ENCODE results near the gene GSE1.

The GSE1 gene

GRCh38 chr16:85575920-85576319, 37.2 kb upstream of the GSE1 start:
- FAIRE-seq (no peak), DNase-seq (ENCODE audit: insufficient read length) (no peak)
- no peak for TF ChIP-seq TAF1 (IDR thresholded peaks at IDR 0.05; ENCODE audit: borderline replicate concordance, low read depth, low read length)
- no peak for TF ChIP-seq POLR2AphosphoS5 (IDR thresholded peaks at IDR 0.05; ENCODE audit: low read depth, low read length)
- TF ChIP-seq POLR2A (IDR thresholded peaks at IDR 0.05; ENCODE audit: low read depth, low read length): no peak

GRCh38 chr16:85576944-85577343, 36.2 kb upstream of the GSE1 start:
- FAIRE-seq (no peak), DNase-seq (ENCODE audit: insufficient read length) (no peak)
- TF ChIP-seq TAF1 (IDR thresholded peaks at IDR 0.05; ENCODE audit: borderline replicate concordance, low read depth, low read length) (no peak), POLR2AphosphoS5 (IDR thresholded peaks at IDR 0.05; ENCODE audit: low read depth, low read length) (no peak), POLR2A (IDR thresholded peaks at IDR 0.05; ENCODE audit: low read depth, low read length) (no peak)

- DNase-seq (ENCODE audit: insufficient read length) (no peak), FAIRE-seq (no peak)
- TF ChIP-seq TAF1 (IDR thresholded peaks at IDR 0.05; ENCODE audit: borderline replicate concordance, low read depth, low read length): no peak
- no peak for TF ChIP-seq POLR2AphosphoS5 (IDR thresholded peaks at IDR 0.05; ENCODE audit: low read depth, low read length)
- no peak for TF ChIP-seq POLR2A (IDR thresholded peaks at IDR 0.05; ENCODE audit: low read depth, low read length)
Measured at GRCh38 chr16:85577899-85578598, 35.1 kb upstream of the GSE1 start.

GRCh38 chr16:85578599-85578948, 34.5 kb upstream of the GSE1 start:
- FAIRE-seq (no peak), DNase-seq (ENCODE audit: insufficient read length) (no peak)
- no peak for TF ChIP-seq POLR2AphosphoS5 (IDR thresholded peaks at IDR 0.05; ENCODE audit: low read depth, low read length)
- TF ChIP-seq POLR2A (IDR thresholded peaks at IDR 0.05; ENCODE audit: low read depth, low read length): no peak
- no peak for TF ChIP-seq TAF1 (IDR thresholded peaks at IDR 0.05; ENCODE audit: borderline replicate concordance, low read depth, low read length)

- no peak for TF ChIP-seq POLR2AphosphoS5 (IDR thresholded peaks at IDR 0.05; ENCODE audit: low read depth, low read length)
- no peak for TF ChIP-seq TAF1 (IDR thresholded peaks at IDR 0.05; ENCODE audit: borderline replicate concordance, low read depth, low read length)
- TF ChIP-seq POLR2A (IDR thresholded peaks at IDR 0.05; ENCODE audit: low read depth, low read length): no peak
- FAIRE-seq: no peak
- DNase-seq (ENCODE audit: insufficient read length): no peak
Measured at GRCh38 chr16:85579191-85579590, 33.9 kb upstream of the GSE1 start.

- no peak for DNase-seq (ENCODE audit: insufficient read length)
- no peak for FAIRE-seq
- TF ChIP-seq POLR2A (IDR thresholded peaks at IDR 0.05; ENCODE audit: low read depth, low read length) (no peak), POLR2AphosphoS5 (IDR thresholded peaks at IDR 0.05; ENCODE audit: low read depth, low read length) (no peak), TAF1 (IDR thresholded peaks at IDR 0.05; ENCODE audit: borderline replicate concordance, low read depth, low read length) (no peak)
Measured at GRCh38 chr16:85579923-85580580, 33.1 kb upstream of the GSE1 start.

- FAIRE-seq (no peak), DNase-seq (ENCODE audit: insufficient read length) (no peak)
- TF ChIP-seq POLR2AphosphoS5 (IDR thresholded peaks at IDR 0.05; ENCODE audit: low read depth, low read length): no peak
- TF ChIP-seq TAF1 (IDR thresholded peaks at IDR 0.05; ENCODE audit: borderline replicate concordance, low read depth, low read length): no peak
- TF ChIP-seq POLR2A (IDR thresholded peaks at IDR 0.05; ENCODE audit: low read depth, low read length): no peak
Measured at GRCh38 chr16:85580684-85581083, 32.4 kb upstream of the GSE1 start.

- FAIRE-seq (no peak), DNase-seq (ENCODE audit: insufficient read length) (no peak)
- no peak for TF ChIP-seq TAF1 (IDR thresholded peaks at IDR 0.05; ENCODE audit: borderline replicate concordance, low read depth, low read length)
- no peak for TF ChIP-seq POLR2AphosphoS5 (IDR thresholded peaks at IDR 0.05; ENCODE audit: low read depth, low read length)
- no peak for TF ChIP-seq POLR2A (IDR thresholded peaks at IDR 0.05; ENCODE audit: low read depth, low read length)
Measured at GRCh38 chr16:85582229-85582991, 30.7 kb upstream of the GSE1 start.

GRCh38 chr16:85583491-85584181, 29.5 kb upstream of the GSE1 start:
- TF ChIP-seq POLR2A (IDR thresholded peaks at IDR 0.05; ENCODE audit: low read depth, low read length) (no peak), TAF1 (IDR thresholded peaks at IDR 0.05; ENCODE audit: borderline replicate concordance, low read depth, low read length) (no peak), POLR2AphosphoS5 (IDR thresholded peaks at IDR 0.05; ENCODE audit: low read depth, low read length) (no peak)
- FAIRE-seq (no peak), DNase-seq (ENCODE audit: insufficient read length) (no peak)

GRCh38 chr16:85584267-85584666, 28.9 kb upstream of the GSE1 start:
- TF ChIP-seq POLR2AphosphoS5 (IDR thresholded peaks at IDR 0.05; ENCODE audit: low read depth, low read length): no peak
- DNase-seq (ENCODE audit: insufficient read length): no peak
- FAIRE-seq: no peak

- TF ChIP-seq TAF1 (IDR thresholded peaks at IDR 0.05; ENCODE audit: borderline replicate concordance, low read depth, low read length): no peak
- TF ChIP-seq POLR2AphosphoS5 (IDR thresholded peaks at IDR 0.05; ENCODE audit: low read depth, low read length): no peak
- no peak for TF ChIP-seq POLR2A (IDR thresholded peaks at IDR 0.05; ENCODE audit: low read depth, low read length)
Measured at GRCh38 chr16:85584819-85585282, 28.3 kb upstream of the GSE1 start.

More at GRCh38 chr16:85584819-85585282, 28.3 kb upstream of the GSE1 start:
- FAIRE-seq (no peak), DNase-seq (ENCODE audit: insufficient read length) (no peak)

Data from GM12892 (cell line).